ENCODE measurements around the gene RDH5. TPM values are rescaled to one million over a fixed set of nuclear protein-coding genes. Genes with fewer than 3 reads are reported as not detected.

RDH5 gene
- total RNA-seq, 5 donors from 2014 or later (not counting 1 experiment from before 2014, with no cell fraction given): 13.0 to 29.1 (median 22.4) TPM

- Mint-ChIP-seq H3K4me3 (peak overlapping the region; percentile 93 to 98 (median 97)), H3K27me3 (peaks cover 3% of the 10 kb centered on the region in 2 donors), H3K4me1 (peaks cover 23 to 37% (median 33%) of the 10 kb centered on the region in 3 donors), H3K36me3 (peaks cover 3% of the 10 kb centered on the region), H3K9me3 (no peaks in the 10 kb centered on the region), H3K27ac (peak overlapping the region; percentile 86 to 96)
- Histone ChIP-seq H3K4me3 (ENCODE audit: control insufficient read depth in 1 of 2, extremely low read depth in 1 of 2, low read length in 1 of 2) (peak overlapping the region in 1 of 2 donors; percentile 97), H3K9me3 (no peaks in the 10 kb centered on the region), H3K4me1 (ENCODE audit: control insufficient read depth in 1 of 2, extremely low read depth in 1 of 2, insufficient read depth in 2 of 2, low read length in 2 of 2) (peaks cover 9 to 38% of the 10 kb centered on the region in 2 experiments), H3K36me3 (ENCODE audit: control insufficient read depth in 2 of 2, extremely low read depth in 1 of 2, insufficient read depth in 1 of 2, low read length in 1 of 2) (peaks cover 0 to 20% of the 10 kb centered on the region in 2 donors), H3K27me3 (replicated peaks in 1 of 2; ENCODE audit: control insufficient read depth in 2 of 2, extremely low read depth in 1 of 2, insufficient read depth in 2 of 2, low read length in 1 of 2) (no peaks in the 10 kb centered on the region), H3K27ac (ENCODE audit: low read length) (peak overlapping the region; percentile 82)
- ChIA-PET POLR2A (interaction anchor here in 1 of 2 donors (0.7 kb wide), 1 partner anchor 23 kb away, joined by 3 read pairs; no protein-coding TSS in a partner anchor), CTCF (interaction anchor here (0.5 to 1.6 kb wide), 8 partner anchors 9 to 921 kb away, joined by 3 to 6 read pairs (median 4); partner anchors contain the start of gene DNAJC14 (in 1 of the 2))
- WGBS (ENCODE audit: insufficient coverage): 93% methylated on average over 2 of the region's 7 CpGs
- ATAC-seq (replicated peaks in 1 of 4) (no peak), DNase-seq (no peak)
Measured at GRCh38 chr12:55715169-55715764, 4.9 kb upstream of the RDH5 start.

GRCh38 chr12:55715833-55716581, 4.2 kb upstream of the RDH5 start, which contains the start of gene BLOC1S1:
Gene BLOC1S1, plus strand, starts transcription at chr12:55716046. Its CDS starts 6 bp downstream, at chr12:55716052.
- CTCF ChIA-PET: interaction anchor here (0.5 to 1.6 kb wide), 11 partner anchors 9 to 921 kb away, joined by 3 to 6 read pairs (median 4); partner anchors contain the start of gene DNAJC14 (in 1 of the 2)
- no peaks in the 10 kb centered on the region for H3K9me3 ChIP-seq
- no peaks in the 10 kb centered on the region for H3K9me3 Mint-ChIP-seq
- H3K4me3 Mint-ChIP-seq: peak within 1 kb of the TSS; percentile 93 to 98 (median 97)
- H3K4me3 ChIP-seq (ENCODE audit: control insufficient read depth in 1 of 2, extremely low read depth in 1 of 2, low read length in 1 of 2): peak within 1 kb of the TSS; percentile 93 to 97
- DNase-seq (peak; percentile 83 to 96 (median 91)), ATAC-seq (replicated peaks in 1 of 4) (peak; percentile 95 to 97 (median 95))
- WGBS (ENCODE audit: insufficient coverage): 0% methylated on average over 28 of the region's 42 CpGs
- H3K27me3 Mint-ChIP-seq: peaks cover 3% of the 10 kb centered on the region in 2 donors
- H3K36me3 ChIP-seq (ENCODE audit: control insufficient read depth in 2 of 2, extremely low read depth in 1 of 2, insufficient read depth in 1 of 2, low read length in 1 of 2): peaks cover 0 to 24% of the 10 kb centered on the region in 2 donors
- peaks cover 23 to 45% (median 34%) of the 10 kb centered on the region in 3 donors for H3K4me1 Mint-ChIP-seq
- H3K4me1 ChIP-seq (ENCODE audit: control insufficient read depth in 1 of 2, extremely low read depth in 1 of 2, insufficient read depth in 2 of 2, low read length in 2 of 2): peaks cover 9 to 46% of the 10 kb centered on the region in 2 experiments
- no peaks in the 10 kb centered on the region for H3K27me3 ChIP-seq (replicated peaks in 1 of 2; ENCODE audit: control insufficient read depth in 2 of 2, extremely low read depth in 1 of 2, insufficient read depth in 2 of 2, low read length in 1 of 2)
- POLR2A ChIA-PET: interaction anchor here (0.6 to 0.7 kb wide), 2 partner anchors 22 to 369 kb away, joined by 3 read pairs; no protein-coding TSS in a partner anchor
- H3K27ac Mint-ChIP-seq: peak within 1 kb of the TSS; percentile 86 to 96
- H3K27ac ChIP-seq (ENCODE audit: low read length): peak within 1 kb of the TSS; percentile 82
- peaks cover 3% of the 10 kb centered on the region for H3K36me3 Mint-ChIP-seq

GRCh38 chr12:55716582-55716957, 3.6 kb upstream of the RDH5 start:
- Mint-ChIP-seq H3K36me3 (peaks cover 3% of the 10 kb centered on the region), H3K27me3 (peaks cover 3% of the 10 kb centered on the region in 2 donors), H3K4me1 (peaks cover 23 to 45% (median 34%) of the 10 kb centered on the region in 3 donors), H3K4me3 (peak overlapping the region; percentile 93 to 98 (median 97)), H3K27ac (peak overlapping the region; percentile 86 to 96), H3K9me3 (no peaks in the 10 kb centered on the region)
- peak overlapping the region; percentile 93 to 97 for H3K4me3 ChIP-seq (ENCODE audit: control insufficient read depth in 1 of 2, extremely low read depth in 1 of 2, low read length in 1 of 2)
- POLR2A ChIA-PET: interaction anchor here in 1 of 2 donors (0.6 kb wide), 1 partner anchor 368 kb away, joined by 3 read pairs; no protein-coding TSS in a partner anchor
- H3K4me1 ChIP-seq (ENCODE audit: control insufficient read depth in 1 of 2, extremely low read depth in 1 of 2, insufficient read depth in 2 of 2, low read length in 2 of 2): peaks cover 9 to 48% of the 10 kb centered on the region in 2 experiments
- CTCF ChIA-PET: interaction anchor here (0.6 to 1.6 kb wide), 8 partner anchors 11 to 920 kb away, joined by 3 to 6 read pairs (median 4); no protein-coding TSS in a partner anchor
- 0% methylated on average over 2 of the region's 13 CpGs for WGBS (ENCODE audit: insufficient coverage)
- no peaks in the 10 kb centered on the region for H3K27me3 ChIP-seq (replicated peaks in 1 of 2; ENCODE audit: control insufficient read depth in 2 of 2, extremely low read depth in 1 of 2, insufficient read depth in 2 of 2, low read length in 1 of 2)
- H3K27ac ChIP-seq (ENCODE audit: low read length): peak overlapping the region; percentile 82
- no peak for ATAC-seq (replicated peaks in 1 of 4)
- peaks cover 0 to 24% of the 10 kb centered on the region in 2 donors for H3K36me3 ChIP-seq (ENCODE audit: control insufficient read depth in 2 of 2, extremely low read depth in 1 of 2, insufficient read depth in 1 of 2, low read length in 1 of 2)
- no peaks in the 10 kb centered on the region for H3K9me3 ChIP-seq
- no peak for DNase-seq

- Mint-ChIP-seq H3K36me3 (peaks cover 3% of the 10 kb centered on the region), H3K27me3 (peaks cover 0 to 1% of the 10 kb centered on the region in 2 donors), H3K27ac (peak overlapping the region in 1 of 2 donors; percentile 96), H3K4me3 (peak overlapping the region; percentile 93 to 98 (median 97)), H3K4me1 (peaks cover 23 to 45% (median 34%) of the 10 kb centered on the region in 3 donors), H3K9me3 (no peaks in the 10 kb centered on the region)
- ChIA-PET CTCF (interaction anchor here (0.5 to 1.6 kb wide), 4 partner anchors 19 to 650 kb away, joined by 3 to 4 read pairs (median 4); no protein-coding TSS in a partner anchor), POLR2A (interaction anchor here (0.6 to 0.7 kb wide), 2 partner anchors 21 to 87 kb away, joined by 4 read pairs; no protein-coding TSS in a partner anchor)
- no peaks in the 10 kb centered on the region for H3K27me3 ChIP-seq (replicated peaks in 1 of 2; ENCODE audit: control insufficient read depth in 2 of 2, extremely low read depth in 1 of 2, insufficient read depth in 2 of 2, low read length in 1 of 2)
- H3K9me3 ChIP-seq: no peaks in the 10 kb centered on the region
- peak overlapping the region; percentile 82 for H3K27ac ChIP-seq (ENCODE audit: low read length)
- peaks cover 2 to 24% of the 10 kb centered on the region in 2 donors for H3K36me3 ChIP-seq (ENCODE audit: control insufficient read depth in 2 of 2, extremely low read depth in 1 of 2, insufficient read depth in 1 of 2, low read length in 1 of 2)
- DNase-seq: no peak
- H3K4me1 ChIP-seq (ENCODE audit: control insufficient read depth in 1 of 2, extremely low read depth in 1 of 2, insufficient read depth in 2 of 2, low read length in 2 of 2): peaks cover 9 to 48% of the 10 kb centered on the region in 2 experiments
- WGBS (ENCODE audit: insufficient coverage): 72% methylated on average over 4 of the region's 8 CpGs
- ATAC-seq (replicated peaks in 1 of 4): no peak
- peak overlapping the region in 1 of 2 donors; percentile 97 for H3K4me3 ChIP-seq (ENCODE audit: control insufficient read depth in 1 of 2, extremely low read depth in 1 of 2, low read length in 1 of 2)
Measured at GRCh38 chr12:55717011-55718007, 2.9 kb upstream of the RDH5 start.

GRCh38 chr12:55718015-55718414, 2.2 kb upstream of the RDH5 start:
- peak overlapping the region in 2 of 3 donors; percentile 34 to 98 for H3K4me3 Mint-ChIP-seq
- no peaks in the 10 kb centered on the region for H3K9me3 ChIP-seq
- peaks cover 6 to 24% of the 10 kb centered on the region in 2 donors for H3K36me3 ChIP-seq (ENCODE audit: control insufficient read depth in 2 of 2, extremely low read depth in 1 of 2, insufficient read depth in 1 of 2, low read length in 1 of 2)
- POLR2A ChIA-PET: no interaction called here
- no peaks in the 10 kb centered on the region for H3K9me3 Mint-ChIP-seq
- no peak for DNase-seq
- WGBS (ENCODE audit: insufficient coverage): no CpG with 5 or more reads among the region's 4 CpGs
- peaks cover 9 to 48% of the 10 kb centered on the region in 2 experiments for H3K4me1 ChIP-seq (ENCODE audit: control insufficient read depth in 1 of 2, extremely low read depth in 1 of 2, insufficient read depth in 2 of 2, low read length in 2 of 2)
- H3K27ac Mint-ChIP-seq: peak overlapping the region in 1 of 2 donors; percentile 52
- peaks cover 23 to 45% (median 34%) of the 10 kb centered on the region in 3 donors for H3K4me1 Mint-ChIP-seq
- H3K27me3 Mint-ChIP-seq: peaks cover 0 to 1% of the 10 kb centered on the region in 2 donors
- H3K27me3 ChIP-seq (replicated peaks in 1 of 2; ENCODE audit: control insufficient read depth in 2 of 2, extremely low read depth in 1 of 2, insufficient read depth in 2 of 2, low read length in 1 of 2): no peaks in the 10 kb centered on the region
- CTCF ChIA-PET: interaction anchor here in 1 of 2 donors (1.6 kb wide), 1 partner anchor 21 kb away, joined by 4 read pairs; no protein-coding TSS in a partner anchor
- H3K36me3 Mint-ChIP-seq: peaks cover 3% of the 10 kb centered on the region
- H3K27ac ChIP-seq (ENCODE audit: low read length): no peak overlapping the region
- no peak overlapping the region for H3K4me3 ChIP-seq (ENCODE audit: control insufficient read depth in 1 of 2, extremely low read depth in 1 of 2, low read length in 1 of 2)
- no peak for ATAC-seq (replicated peaks in 1 of 4)
